GM12878 (cell line): ENCODE data around the gene STX8.

Experiments
- MAX ChIP-seq: IDR thresholded peaks from 2 replicates; pipeline ENCODE4 v1.6.1; 2012; ENCODE audit warnings: low read depth, low read length, improper control_type of control experiment
- SIX5 ChIP-seq: IDR thresholded peaks from 2 replicates; pipeline ENCODE4 v1.6.1; 2011; ENCODE audit warnings: mild to moderate bottlenecking, low read depth, low read length, moderate library complexity; ENCODE audit not compliant: severe bottlenecking

GRCh38 chr17:9380361-9380760, 195.3 kb downstream of the STX8 start:
- TF ChIP-seq SIX5 (no peak), MAX (no peak)
